PFSK-1 (cell line): Measurements from ENCODE around the gene ARHGEF10L.

Experiments
- FOXP2 ChIP-seq: optimal IDR thresholded peaks from 2 replicates; pipeline ENCODE3; 2011; ENCODE audit warnings: borderline replicate concordance, control low read depth, inconsistent platforms; ENCODE audit not compliant: insufficient read depth; ENCODE audit errors: extremely low read length, extremely low read depth
- POLR2AphosphoS5 ChIP-seq: IDR thresholded peaks from 2 replicates; pipeline ENCODE4 v1.6.1; 2012; ENCODE audit warnings: low read depth, mild to moderate bottlenecking, control low read depth, low read length, moderate library complexity
- SIN3A ChIP-seq: IDR thresholded peaks from 2 replicates; pipeline ENCODE4 v1.6.1; 2012; ENCODE audit warnings: mild to moderate bottlenecking, low read length, moderate library complexity, borderline replicate concordance; ENCODE audit not compliant: insufficient read depth
- TAF1 ChIP-seq: IDR thresholded peaks from 2 replicates; pipeline ENCODE4 v1.6.1; 2012; ENCODE audit warnings: low read length, control low read depth, borderline replicate concordance; ENCODE audit not compliant: insufficient read depth
- TF ChIP-seq, protein P1 (sequence below), 2 experiments: IDR thresholded peaks; 2 replicates each; pipeline versions ENCODE4 v1.6.1 to v1.8.0; 2011 to 2012; ENCODE audit warnings: low read depth in 2 of 2, low read length in 2 of 2, control low read depth in 1 of 2, inconsistent platforms in 1 of 2, mild to moderate bottlenecking in 1 of 2, moderate library complexity in 1 of 2; ENCODE audit not compliant: insufficient read depth in 1 of 2

DNA sequence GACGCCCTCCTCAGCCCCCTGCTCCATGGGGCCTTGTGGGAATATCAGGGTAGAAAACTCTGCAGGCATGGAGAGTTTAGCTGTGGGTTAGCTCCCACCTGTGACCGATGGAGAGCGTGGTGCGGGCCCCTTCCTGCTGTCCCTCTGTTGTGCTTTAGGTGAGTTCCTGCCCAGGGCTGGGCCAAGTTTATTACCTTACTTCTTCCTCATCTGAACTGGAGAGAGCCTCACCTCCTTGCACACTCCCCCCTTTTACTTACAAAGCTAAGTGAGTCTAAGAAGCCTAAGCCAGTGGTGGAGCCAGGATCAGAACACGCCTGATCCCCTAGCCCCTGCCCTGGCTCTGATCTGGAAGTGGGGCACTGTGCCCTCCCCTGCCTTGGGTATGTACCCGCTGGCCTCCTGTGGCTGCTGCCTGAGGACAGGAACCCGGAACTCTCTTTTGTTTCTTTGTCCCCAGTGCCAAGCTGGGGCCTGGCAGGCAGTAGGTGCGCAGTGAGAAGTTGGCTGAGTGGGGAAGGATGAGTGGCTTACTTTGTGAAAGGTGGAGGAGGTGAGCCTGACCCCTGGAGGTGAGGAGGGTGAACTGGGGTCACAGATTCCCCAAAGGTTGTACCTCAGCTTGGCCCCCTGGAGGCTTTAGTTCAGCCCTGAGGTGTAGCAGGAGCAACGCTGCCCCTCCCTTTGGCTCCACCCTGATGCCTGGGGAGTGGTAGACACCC, 32.9 kb downstream of the ARHGEF10L start:
- TF ChIP-seq SIN3A (no peak), TAF1 (no peak), POLR2AphosphoS5 (no peak), FOXP2 (no peak)
- TF ChIP-seq, protein P1, sequence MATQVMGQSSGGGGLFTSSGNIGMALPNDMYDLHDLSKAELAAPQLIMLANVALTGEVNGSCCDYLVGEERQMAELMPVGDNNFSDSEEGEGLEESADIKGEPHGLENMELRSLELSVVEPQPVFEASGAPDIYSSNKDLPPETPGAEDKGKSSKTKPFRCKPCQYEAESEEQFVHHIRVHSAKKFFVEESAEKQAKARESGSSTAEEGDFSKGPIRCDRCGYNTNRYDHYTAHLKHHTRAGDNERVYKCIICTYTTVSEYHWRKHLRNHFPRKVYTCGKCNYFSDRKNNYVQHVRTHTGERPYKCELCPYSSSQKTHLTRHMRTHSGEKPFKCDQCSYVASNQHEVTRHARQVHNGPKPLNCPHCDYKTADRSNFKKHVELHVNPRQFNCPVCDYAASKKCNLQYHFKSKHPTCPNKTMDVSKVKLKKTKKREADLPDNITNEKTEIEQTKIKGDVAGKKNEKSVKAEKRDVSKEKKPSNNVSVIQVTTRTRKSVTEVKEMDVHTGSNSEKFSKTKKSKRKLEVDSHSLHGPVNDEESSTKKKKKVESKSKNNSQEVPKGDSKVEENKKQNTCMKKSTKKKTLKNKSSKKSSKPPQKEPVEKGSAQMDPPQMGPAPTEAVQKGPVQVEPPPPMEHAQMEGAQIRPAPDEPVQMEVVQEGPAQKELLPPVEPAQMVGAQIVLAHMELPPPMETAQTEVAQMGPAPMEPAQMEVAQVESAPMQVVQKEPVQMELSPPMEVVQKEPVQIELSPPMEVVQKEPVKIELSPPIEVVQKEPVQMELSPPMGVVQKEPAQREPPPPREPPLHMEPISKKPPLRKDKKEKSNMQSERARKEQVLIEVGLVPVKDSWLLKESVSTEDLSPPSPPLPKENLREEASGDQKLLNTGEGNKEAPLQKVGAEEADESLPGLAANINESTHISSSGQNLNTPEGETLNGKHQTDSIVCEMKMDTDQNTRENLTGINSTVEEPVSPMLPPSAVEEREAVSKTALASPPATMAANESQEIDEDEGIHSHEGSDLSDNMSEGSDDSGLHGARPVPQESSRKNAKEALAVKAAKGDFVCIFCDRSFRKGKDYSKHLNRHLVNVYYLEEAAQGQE (IDR thresholded peaks at IDR 0.05; ENCODE audit: insufficient read depth in 1 of 2, low read depth in 2 of 2, low read length in 2 of 2): no peak
